Thymus (tissue), 11 donors: ENCODE measurements around the gene SUPT4H1. TPM values are rescaled to one million over a fixed set of nuclear protein-coding genes. Genes with fewer than 3 reads are reported as not detected.
A peak's percentile ranks its signal among the peaks of the same experiment; 100 is the strongest.
"Not testable (repeated sequence)": the region's sequence is repeated elsewhere in the genome, so short reads cannot be mapped to it uniquely, and the experiment has no call there.

Source experiments
- DNase-seq, 9 donors: peaks; one replicate each; pipeline ENCODE4 v3.0.0-alpha.2; 2013; ENCODE audit warnings: low spot score in 9 of 9, low read depth in 6 of 9, missing footprints in 1 of 9
- H3K27ac ChIP-seq, 2 donors: one replicate each; pipeline ENCODE4 v1.5.1; 2013; ENCODE audit warnings: control low read depth in 1 of 2, low read depth in 1 of 2, low read length in 1 of 2, mild to moderate bottlenecking in 1 of 2, moderate library complexity in 1 of 2
- H3K27me3 ChIP-seq, 2 donors: one replicate each; pipeline ENCODE4 v1.5.1; 2013; ENCODE audit warnings: low read length in 1 of 2; ENCODE audit not compliant: control insufficient read depth in 2 of 2, insufficient read depth in 1 of 2
- H3K36me3 ChIP-seq, 2 donors: one replicate each; pipeline ENCODE4 v1.5.1; 2013; ENCODE audit warnings: low read length in 1 of 2, mild to moderate bottlenecking in 1 of 2, moderate library complexity in 1 of 2; ENCODE audit not compliant: control insufficient read depth in 2 of 2, insufficient read depth in 2 of 2
- H3K4me1 ChIP-seq, 2 donors: one replicate each; pipeline ENCODE4 v1.5.1; 2013; ENCODE audit warnings: low read length in 2 of 2; ENCODE audit not compliant: control insufficient read depth in 2 of 2, insufficient read depth in 2 of 2
- H3K4me3 ChIP-seq, 2 donors: one replicate each; pipeline ENCODE4 v1.5.1; 2013; ENCODE audit warnings: low read length in 2 of 2, control low read depth in 1 of 2, mild to moderate bottlenecking in 1 of 2
- H3K9me3 ChIP-seq, 2 donors: one replicate each; pipeline ENCODE4 v1.5.1; 2013; ENCODE audit warnings: low read length in 1 of 2, mild to moderate bottlenecking in 1 of 2; ENCODE audit not compliant: control insufficient read depth in 2 of 2, insufficient read depth in 1 of 2
- WGBS: extraction: QIAGEN DNeasy Blood & Tissue Kit; methylation state at CpG from one replicate; pipeline ENCODE4 v1.1.7; 2013; 5-methylcytosine and 5-hydroxymethylcytosine counted together
- polyA plus RNA-seq: library from polyadenylated mRNA; stranded (reverse); fragments of 200-250 nt; gene quantifications from one replicate; pipeline ENCODE4 v1.2.3, GENCODE V29; 2013
- total RNA-seq: library from RNA; stranded (reverse); fragments of 120-200 nt; gene quantifications from one replicate; pipeline ENCODE4 v1.2.4, GENCODE V29; 2013
- donor health status: healthy.

SUPT4H1 gene
- total and polyA plus RNA-seq, 2 donors = 103 to 119 TPM

- Histone ChIP-seq H3K27me3 (no peaks in the 10 kb centered on the region), H3K9me3 (no peaks in the 10 kb centered on the region), H3K36me3 (peaks cover 31 to 46% of the 10 kb centered on the region in 2 donors), H3K27ac (peak overlapping the region in 1 of 2 donors; percentile 92), H3K4me3 (peak overlapping the region; percentile 87 to 95), H3K4me1 (peaks cover 20 to 40% of the 10 kb centered on the region in 2 donors)
- WGBS = 59% methylated on average over 4 of the region's 4 CpGs
- peak in 1 of 9 donors; percentile 20 for DNase-seq
Measured at GRCh38 chr17:58351182-58351581, 819 bp downstream of the SUPT4H1 start.

GRCh38 chr17:58348038-58348437 lies 4.0 kb downstream of the SUPT4H1 start:
- no peaks in the 10 kb centered on the region for H3K9me3 ChIP-seq
- H3K4me1 ChIP-seq = peaks cover 25 to 52% of the 10 kb centered on the region in 2 donors
- H3K27ac ChIP-seq = no peak overlapping the region
- no peaks in the 10 kb centered on the region for H3K27me3 ChIP-seq
- no peak overlapping the region for H3K4me3 ChIP-seq
- no peak for DNase-seq
- 97% methylated on average over 1 of the region's 1 CpG for WGBS
- peaks cover 40 to 60% of the 10 kb centered on the region in 2 donors for H3K36me3 ChIP-seq

- DNase-seq = no peak
- Histone ChIP-seq H3K27ac (peak overlapping the region; percentile 50 to 96), H3K4me3 (no peak overlapping the region)
Measured at GRCh38 chr17:58345500-58345899, 6.5 kb downstream of the SUPT4H1 start.

GRCh38 chr17:58344791-58345157 lies 7.2 kb downstream of the SUPT4H1 start:
- Histone ChIP-seq H3K4me3 (peak overlapping the region; percentile 52 to 63), H3K4me1 (peaks cover 38 to 74% of the 10 kb centered on the region in 2 donors)

More at GRCh38 chr17:58345500-58345899, 6.5 kb downstream of the SUPT4H1 start:
- Histone ChIP-seq H3K4me1 (peaks cover 35 to 67% of the 10 kb centered on the region in 2 donors), H3K9me3 (no peaks in the 10 kb centered on the region), H3K36me3 (peaks cover 43 to 80% of the 10 kb centered on the region in 2 donors), H3K27me3 (no peaks in the 10 kb centered on the region)
- 97% methylated on average over 4 of the region's 4 CpGs for WGBS

GRCh38 chr17:58344047-58344790 lies 7.8 kb downstream of the SUPT4H1 start:
- 17% methylated on average over 9 of the region's 9 CpGs for WGBS
- Histone ChIP-seq H3K4me3 (peak overlapping the region; percentile 52 to 63), H3K36me3 (peaks cover 38 to 72% of the 10 kb centered on the region in 2 donors), H3K4me1 (peaks cover 39 to 80% of the 10 kb centered on the region in 2 donors), H3K9me3 (no peaks in the 10 kb centered on the region), H3K27ac (peak overlapping the region; percentile 78 to 96), H3K27me3 (no peaks in the 10 kb centered on the region)
- peak in 7 of 9 donors; percentile 65 to 94 (median 84) for DNase-seq

More at GRCh38 chr17:58344791-58345157, 7.2 kb downstream of the SUPT4H1 start:
- no peaks in the 10 kb centered on the region for H3K27me3 ChIP-seq
- DNase-seq = peak in 6 of 9 donors; percentile 62 to 92 (median 78)
- H3K36me3 ChIP-seq = peaks cover 42 to 78% of the 10 kb centered on the region in 2 donors
- peak overlapping the region; percentile 78 to 96 for H3K27ac ChIP-seq
- 14% methylated on average over 2 of the region's 2 CpGs for WGBS
- no peaks in the 10 kb centered on the region for H3K9me3 ChIP-seq

- no peaks in the 10 kb centered on the region for H3K9me3 ChIP-seq
- 88% methylated on average over 4 of the region's 4 CpGs for WGBS
- H3K4me1 ChIP-seq = peaks cover 40 to 89% of the 10 kb centered on the region in 2 donors
- peaks cover 31 to 62% of the 10 kb centered on the region in 2 donors for H3K36me3 ChIP-seq
- no peak for DNase-seq
- H3K4me3 ChIP-seq = peak overlapping the region; percentile 52 to 63
- peak overlapping the region; percentile 78 to 96 for H3K27ac ChIP-seq
- H3K27me3 ChIP-seq = no peaks in the 10 kb centered on the region
Measured at GRCh38 chr17:58343131-58343530, 8.9 kb downstream of the SUPT4H1 start.

- H3K27ac ChIP-seq = peak overlapping the region; percentile 60 to 100
- H3K4me3 ChIP-seq = peak overlapping the region; percentile 9 to 37
Measured at GRCh38 chr17:58341861-58342475, 10.0 kb downstream of the SUPT4H1 start.

GRCh38 chr17:58341136-58341860 lies 10.7 kb downstream of the SUPT4H1 start:
- Histone ChIP-seq H3K4me3 (peak overlapping the region in 1 of 2 donors; percentile 98), H3K27ac (peak overlapping the region; percentile 60 to 100), H3K36me3 (peaks cover 13 to 43% of the 10 kb centered on the region in 2 donors), H3K4me1 (peaks cover 39 to 90% of the 10 kb centered on the region in 2 donors)
- not testable (repeated sequence) for DNase-seq, H3K27me3 ChIP-seq, H3K9me3 ChIP-seq
- WGBS = 95% methylated on average over 11 of the region's 11 CpGs

More at GRCh38 chr17:58341861-58342475, 10.0 kb downstream of the SUPT4H1 start:
- DNase-seq = peak in 1 of 9 donors; percentile 50
- peaks cover 20 to 50% of the 10 kb centered on the region in 2 donors for H3K36me3 ChIP-seq
- 58% methylated on average over 4 of the region's 4 CpGs for WGBS
- H3K27me3 ChIP-seq = no peaks in the 10 kb centered on the region
- peaks cover 39 to 87% of the 10 kb centered on the region in 2 donors for H3K4me1 ChIP-seq
- H3K9me3 ChIP-seq = no peaks in the 10 kb centered on the region
